ENCODE data around the gene ZNF622.

The ZNF622 gene

GRCh38 chr5:16465544-16466432, at the start of gene ZNF622:
Gene ZNF622, minus strand, starts transcription at chr5:16465800. Its CDS starts 135 bp downstream, at chr5:16465665.
- DNase-seq, result peak; percentile 91

GRCh38 chr5:16510098-16510497, 44.5 kb upstream of the ZNF622 start:
- DNase-seq, result no peak

GRCh38 chr5:16508730-16509531, 43.3 kb upstream of the ZNF622 start:
- DNase-seq, result no peak

- DNase-seq, result no peak
Observed at GRCh38 chr5:16507716-16508115, 42.1 kb upstream of the ZNF622 start.

- DNase-seq, result no peak
Observed at GRCh38 chr5:16505904-16506303, 40.3 kb upstream of the ZNF622 start.

- DNase-seq, result no peak
Observed at GRCh38 chr5:16505140-16505891, 39.7 kb upstream of the ZNF622 start.

- DNase-seq, result no peak
Observed at GRCh38 chr5:16504571-16504970, 39.0 kb upstream of the ZNF622 start.

GRCh38 chr5:16502866-16503265, 37.3 kb upstream of the ZNF622 start:
- no peak for DNase-seq

- DNase-seq, result no peak
Observed at GRCh38 chr5:16500024-16500423, 34.4 kb upstream of the ZNF622 start.

- DNase-seq, result no peak
Observed at GRCh38 chr5:16497546-16497945, 31.9 kb upstream of the ZNF622 start.

- DNase-seq, result no peak
Observed at GRCh38 chr5:16493261-16493660, 27.7 kb upstream of the ZNF622 start.

GRCh38 chr5:16492398-16493140, 27.0 kb upstream of the ZNF622 start:
- no peak for DNase-seq

- DNase-seq, result no peak
Observed at GRCh38 chr5:16490911-16491310, 25.3 kb upstream of the ZNF622 start.

GRCh38 chr5:16489322-16489791, 23.8 kb upstream of the ZNF622 start:
- DNase-seq, result no peak

GRCh38 chr5:16487456-16487855, 21.9 kb upstream of the ZNF622 start:
- DNase-seq, result no peak

GRCh38 chr5:16486711-16487111, 21.1 kb upstream of the ZNF622 start:
- no peak for DNase-seq

- DNase-seq, result no peak
Observed at GRCh38 chr5:16485656-16486055, 20.1 kb upstream of the ZNF622 start.

GRCh38 chr5:16484081-16484480, 18.5 kb upstream of the ZNF622 start:
- DNase-seq, result no peak

- no peak for DNase-seq
Observed at GRCh38 chr5:16483361-16483760, 17.8 kb upstream of the ZNF622 start.

GRCh38 chr5:16482891-16483290, 17.3 kb upstream of the ZNF622 start:
- no peak for DNase-seq

- no peak for DNase-seq
Observed at GRCh38 chr5:16480821-16481538, 15.4 kb upstream of the ZNF622 start.

- no peak for DNase-seq
Observed at GRCh38 chr5:16480144-16480543, 14.5 kb upstream of the ZNF622 start.
